Measurements from ENCODE around the gene YLPM1.
A peak's percentile ranks its signal among the peaks of the same experiment; 100 is the strongest.

YLPM1 gene

GRCh38 chr14:74875204-74875603, 112.1 kb downstream of the YLPM1 start:
- DNase-seq = no peak

DNA sequence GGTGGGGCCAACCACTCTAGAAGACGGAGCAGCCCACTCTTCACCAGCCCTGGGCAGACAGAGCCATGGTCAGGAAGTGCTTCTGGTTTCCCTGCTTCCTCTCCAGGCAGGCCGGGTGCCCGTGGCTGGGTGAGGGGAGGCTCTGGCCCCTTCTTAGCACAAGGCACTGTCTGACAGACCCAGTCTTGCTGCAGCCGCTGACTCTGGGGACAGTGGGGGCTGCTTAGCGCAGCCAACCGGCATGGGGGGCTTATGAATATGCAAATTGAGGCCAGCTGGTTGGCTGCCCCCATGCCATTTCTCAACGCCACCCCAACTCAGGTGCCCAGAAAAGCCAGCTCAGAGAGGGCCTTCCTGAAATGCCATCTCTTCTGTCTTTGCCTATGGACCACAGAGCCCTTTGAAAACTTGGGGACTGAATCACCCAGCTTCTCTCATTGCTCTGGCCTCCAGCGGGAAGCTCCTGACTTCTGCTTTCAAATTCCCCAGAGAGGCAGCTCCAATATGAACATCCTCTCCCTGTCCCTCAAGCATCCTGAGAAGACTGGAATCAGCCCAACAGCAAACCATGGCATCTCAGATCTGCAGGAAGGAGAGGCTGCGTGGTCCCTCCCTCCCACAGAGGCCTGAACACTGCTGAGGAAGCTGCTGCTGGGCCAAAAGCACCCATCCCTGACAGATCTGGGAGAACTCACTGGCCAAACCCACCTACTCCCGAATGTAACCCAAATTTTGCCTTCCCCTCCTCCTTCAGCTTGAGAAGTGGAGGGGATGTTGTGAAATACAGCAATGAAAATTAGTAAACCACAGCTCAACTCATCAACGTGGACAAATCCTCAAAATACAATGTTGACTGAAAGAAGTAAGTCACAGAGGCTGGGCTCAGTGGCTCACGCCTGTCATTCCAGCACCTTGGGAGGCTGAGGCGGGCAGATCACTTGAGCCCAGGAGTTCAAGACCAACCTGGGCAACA, 113.1 kb downstream of the YLPM1 start, which contains the start of gene PROX2:
Gene PROX2 (minus strand): TSS at position 205 of the 973 bp plus-strand sequence. CDS start 12,311 bp downstream, outside the sequence.
- peak; percentile 54 for DNase-seq

DNA sequence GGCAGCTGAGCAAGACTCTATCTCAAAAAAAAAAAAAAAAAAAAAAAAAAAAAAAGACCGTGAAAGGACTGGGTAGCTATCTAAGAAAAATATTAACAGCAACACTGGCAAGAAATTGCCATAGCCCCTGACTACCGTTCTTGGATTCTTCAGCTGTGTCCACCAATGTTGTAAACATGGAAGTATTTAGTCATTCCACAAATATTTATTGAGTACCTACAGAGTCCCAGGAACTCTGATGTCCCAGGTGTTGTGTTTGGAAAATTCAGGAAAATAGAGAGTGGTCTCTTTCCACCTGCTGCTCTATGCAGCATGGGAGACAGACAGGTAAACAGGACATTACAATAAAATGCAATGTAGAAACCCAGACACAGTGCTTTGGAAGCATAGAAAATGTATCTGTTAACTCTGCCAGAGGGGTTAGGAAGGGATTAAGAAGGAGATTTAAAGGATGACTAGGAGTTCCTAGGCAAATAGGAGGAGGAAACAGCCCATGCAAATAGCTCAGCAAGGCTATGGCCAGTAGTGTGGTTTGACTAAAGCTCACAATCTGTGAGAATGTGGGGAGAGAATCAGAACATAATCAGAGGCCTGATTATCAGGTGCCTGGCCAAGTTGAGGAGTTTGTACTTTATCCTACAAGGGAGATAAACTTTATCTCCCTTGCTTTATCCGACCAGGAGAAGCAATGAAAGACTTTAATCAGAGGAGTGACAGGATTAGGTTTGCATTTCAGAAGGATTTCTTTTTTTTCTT, 116.5 kb downstream of the YLPM1 start:
- no peak for DNase-seq

DNA sequence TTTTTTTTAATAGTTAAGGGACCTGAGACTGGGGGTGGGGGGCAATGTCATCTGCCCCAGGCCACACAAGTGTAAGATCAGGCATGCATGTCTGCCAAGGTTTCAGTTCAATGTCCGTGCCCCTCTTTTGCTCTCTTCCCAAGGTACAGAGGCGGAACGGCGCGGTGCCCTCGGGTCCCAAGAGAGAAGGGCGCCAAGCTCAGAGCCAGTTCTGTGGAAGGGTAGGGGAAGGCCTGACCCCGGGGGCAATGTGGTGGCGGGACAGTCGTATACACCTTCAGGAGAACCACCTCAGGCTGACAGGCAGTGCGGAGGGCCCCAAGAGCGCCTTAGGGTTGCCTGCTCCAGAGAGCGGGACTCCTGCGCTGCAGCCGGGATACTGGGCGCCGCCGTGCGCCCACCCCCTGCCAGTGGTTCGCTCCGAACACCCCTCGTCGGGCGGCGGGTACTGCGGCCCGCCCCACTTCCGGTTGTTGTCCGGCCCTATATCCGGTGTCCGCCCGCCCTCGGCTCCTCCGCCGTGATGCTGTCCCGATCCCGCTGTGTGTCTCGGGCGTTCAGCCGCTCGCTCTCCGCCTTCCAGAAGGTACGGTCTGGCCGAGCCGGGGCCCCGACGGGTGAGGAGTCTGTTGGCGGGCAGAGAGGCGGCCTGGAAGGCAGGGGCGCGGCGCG, 118.5 kb downstream of the YLPM1 start, which contains the start of gene DLST:
Gene DLST (plus strand): TSS at position 486 of the 672 bp plus-strand sequence. CDS start 38 bp downstream, at position 524.
- DNase-seq = peak; percentile 78

GRCh38 chr14:74882103-74882920, 119.2 kb downstream of the YLPM1 start:
- DNase-seq = peak; percentile 23
